Activated T-cell treated with anti-CD3 and anti-CD28 coated beads for 1 hour (primary cell): ENCODE measurements around the gene CMYA5.
"Not testable (repeated sequence)": the region's sequence is repeated elsewhere in the genome, so short reads cannot be mapped to it uniquely, and the experiment has no call there.

Source experiments
- DNase-seq: peaks from one replicate; pipeline ENCODE4 v3.0.0-alpha.2; 2020; ENCODE audit warnings: low read depth

The CMYA5 gene

DNA sequence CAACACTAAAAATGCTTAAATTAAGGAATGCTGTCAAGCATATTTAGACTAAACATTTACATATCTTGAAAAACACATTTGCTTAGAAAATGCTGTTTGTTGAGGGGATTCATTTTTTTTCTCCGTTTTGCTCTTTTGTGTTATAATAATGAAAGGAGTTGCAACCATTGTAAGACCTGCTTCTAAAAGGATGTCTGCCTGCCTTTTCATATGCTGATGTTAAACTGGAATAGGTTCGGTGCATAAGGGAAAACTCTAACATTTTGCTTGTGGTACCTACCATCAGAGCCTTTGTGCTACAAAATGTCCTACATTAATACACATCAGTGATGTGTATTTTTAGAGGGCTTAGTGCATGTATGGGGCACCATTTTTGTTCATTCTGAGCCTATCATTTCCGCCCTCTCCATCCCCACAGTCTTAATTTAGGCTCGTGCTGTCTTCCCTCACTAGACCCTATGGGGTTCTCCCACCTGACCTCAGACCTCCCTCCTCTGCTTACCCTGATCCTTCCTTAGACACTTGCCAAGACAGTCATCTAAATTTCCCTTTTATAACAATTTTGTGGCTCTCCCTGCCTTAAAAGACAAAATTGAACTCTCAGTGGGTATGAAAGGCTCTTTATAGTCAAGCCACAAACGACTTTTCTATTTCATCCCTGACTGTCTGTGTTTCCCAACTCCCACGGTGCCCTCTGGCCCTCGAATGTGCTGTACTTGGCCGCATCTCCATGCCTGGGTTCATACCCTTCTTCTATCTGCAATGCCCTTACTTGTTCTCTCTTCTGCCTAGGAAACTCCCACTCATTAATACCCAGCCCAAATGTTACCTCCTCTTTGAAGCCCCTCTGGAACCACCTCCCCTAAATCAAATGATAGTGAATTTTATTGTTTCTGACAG is 61.2 kb downstream of the CMYA5 start:
- no peak for DNase-seq

DNA sequence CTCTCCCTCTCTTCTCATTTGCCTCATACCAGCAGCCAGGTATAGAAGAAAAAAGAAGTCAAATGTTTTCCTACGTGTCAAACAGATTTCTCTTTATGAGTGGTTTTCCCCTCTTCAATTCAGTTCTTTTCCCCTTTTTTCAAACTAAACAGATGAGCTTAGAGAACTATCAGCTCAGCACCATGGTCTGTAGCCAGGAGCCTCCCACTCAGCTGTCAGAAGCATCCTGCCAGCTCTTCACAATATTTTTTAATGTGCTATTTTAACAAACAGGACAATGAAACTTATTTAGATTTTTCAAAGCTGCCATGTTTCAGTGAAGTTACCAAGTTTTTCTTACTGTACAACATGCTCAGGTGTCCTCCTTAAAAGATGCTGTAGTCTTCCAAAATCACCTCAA is 63.5 kb downstream of the CMYA5 start:
- no peak for DNase-seq

DNA sequence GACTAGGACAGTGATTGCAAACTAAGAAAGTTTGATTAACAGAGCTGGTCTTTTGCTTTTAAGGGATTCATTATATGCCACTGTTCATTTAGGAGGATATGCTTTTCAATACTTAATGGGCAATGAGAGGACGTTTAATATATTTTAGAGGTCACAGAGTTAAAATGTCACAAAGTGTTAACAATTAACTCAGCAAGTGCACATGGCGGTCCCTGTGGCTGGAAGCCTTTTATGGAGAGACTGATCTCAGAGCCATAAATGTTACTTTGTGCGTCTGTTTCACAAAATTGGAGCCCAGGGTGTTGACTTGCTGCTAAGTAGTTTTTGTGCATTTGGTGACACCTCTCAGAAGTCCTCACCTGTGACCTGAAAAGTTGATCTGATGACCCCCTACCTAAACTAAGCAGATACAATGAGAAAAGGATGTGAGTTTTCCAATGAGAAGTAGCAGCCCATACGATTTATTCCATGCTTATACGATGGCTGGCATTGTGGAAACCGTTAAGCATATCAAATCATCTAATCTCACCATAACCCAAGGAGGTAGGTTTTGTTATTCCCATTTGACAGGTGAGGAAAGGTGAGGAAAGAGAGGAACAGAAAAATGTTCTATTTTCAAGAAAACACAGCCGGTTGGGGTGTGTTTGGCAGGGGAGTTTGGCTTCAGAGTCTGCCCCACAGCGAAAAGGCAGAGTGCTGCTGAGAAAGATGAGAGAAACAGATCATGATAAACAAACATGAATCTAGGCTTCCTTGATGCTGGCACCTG is 64.4 kb downstream of the CMYA5 start:
- no peak for DNase-seq

DNA sequence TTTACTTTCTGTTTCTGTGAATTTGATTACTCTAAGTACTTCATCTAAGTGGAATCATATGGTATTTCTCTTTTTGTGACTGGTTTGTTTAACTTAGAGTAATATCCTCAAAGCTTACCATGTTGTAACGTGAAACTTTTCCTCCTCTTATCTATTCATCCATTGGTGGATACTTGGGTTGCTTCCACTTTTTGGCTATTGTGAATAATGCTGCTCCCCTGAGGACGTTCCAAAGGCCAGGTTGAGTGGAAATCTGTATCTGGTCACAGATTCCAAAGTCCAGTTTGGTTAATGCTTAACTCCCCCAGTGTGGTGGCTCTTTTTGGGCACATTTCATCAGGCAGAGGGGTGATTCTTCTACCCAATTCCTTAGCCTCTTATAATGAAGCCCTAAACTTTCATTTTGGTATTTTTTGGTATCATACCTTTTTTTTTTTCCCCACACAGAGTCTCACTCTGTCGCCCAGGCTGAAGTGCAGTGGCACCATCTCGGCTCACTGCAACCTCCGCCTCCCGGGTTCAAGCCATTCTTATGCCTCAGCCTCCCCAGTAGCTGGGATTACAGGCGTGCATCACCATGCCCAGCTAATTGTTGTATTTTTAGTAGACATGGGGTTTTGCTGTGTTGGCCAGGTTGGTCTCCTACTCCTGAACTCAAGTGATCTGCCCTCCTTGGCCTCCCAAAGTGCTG is 65.4 kb downstream of the CMYA5 start:
- DNase-seq, result no peak

DNA sequence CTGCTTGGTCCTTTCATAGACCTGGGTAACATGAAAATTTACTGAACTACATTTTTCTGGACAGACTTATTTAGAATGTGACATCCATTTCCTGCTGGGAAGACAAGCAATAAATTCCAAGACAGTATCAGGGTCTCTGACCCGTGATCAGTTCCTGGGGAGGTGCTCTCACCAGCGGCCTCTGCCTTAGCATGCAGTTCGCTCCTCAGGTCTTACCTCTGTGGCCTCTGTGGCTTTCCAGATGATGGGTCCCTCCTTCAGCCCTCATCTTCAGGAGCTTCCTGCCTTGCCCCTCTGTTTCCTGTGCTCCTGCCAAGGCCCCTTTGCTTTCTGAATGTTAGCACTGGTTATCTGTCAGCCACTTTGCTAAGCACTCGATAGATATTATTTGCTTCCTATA is 66.4 kb downstream of the CMYA5 start:
- no peak for DNase-seq

DNA sequence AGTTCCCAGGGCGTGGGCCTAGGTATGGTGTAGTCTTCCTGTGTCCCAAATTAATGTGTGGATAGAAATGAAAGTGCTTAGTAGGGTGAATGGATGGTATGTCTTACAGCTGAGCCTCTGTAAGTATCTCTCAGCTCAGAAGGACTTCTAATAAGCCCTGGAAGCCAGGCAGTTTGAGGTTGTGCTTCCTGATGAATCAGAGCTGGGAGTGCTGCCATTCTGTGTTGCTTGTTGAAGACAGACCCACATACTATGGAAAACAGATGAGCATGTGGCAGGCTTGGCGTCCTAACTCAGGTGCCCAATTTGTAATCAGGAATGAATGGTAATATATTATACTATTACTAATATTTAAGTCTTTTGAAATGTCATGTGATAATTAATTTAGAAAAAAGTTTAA is 69.8 kb downstream of the CMYA5 start:
- DNase-seq, result no peak

DNA sequence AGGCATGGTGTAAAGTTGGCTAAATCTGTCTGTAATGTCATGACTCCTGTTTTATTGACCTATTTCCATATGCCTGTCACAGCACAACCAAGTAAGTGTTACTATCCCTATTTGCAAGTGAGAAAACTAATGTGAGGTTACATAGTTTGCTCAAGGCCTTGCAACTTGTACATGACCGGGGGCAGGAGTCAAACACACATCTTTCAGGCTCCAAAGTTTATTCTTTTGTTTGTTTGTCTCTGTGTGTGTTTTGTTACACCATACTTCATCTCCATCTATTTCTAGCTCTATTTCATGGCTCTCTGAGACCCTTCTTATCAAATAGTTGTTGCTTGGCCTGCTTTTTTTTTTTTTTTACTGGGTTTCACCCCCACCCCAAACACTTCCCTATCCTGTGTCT is 70.2 kb downstream of the CMYA5 start:
- no peak for DNase-seq

DNA sequence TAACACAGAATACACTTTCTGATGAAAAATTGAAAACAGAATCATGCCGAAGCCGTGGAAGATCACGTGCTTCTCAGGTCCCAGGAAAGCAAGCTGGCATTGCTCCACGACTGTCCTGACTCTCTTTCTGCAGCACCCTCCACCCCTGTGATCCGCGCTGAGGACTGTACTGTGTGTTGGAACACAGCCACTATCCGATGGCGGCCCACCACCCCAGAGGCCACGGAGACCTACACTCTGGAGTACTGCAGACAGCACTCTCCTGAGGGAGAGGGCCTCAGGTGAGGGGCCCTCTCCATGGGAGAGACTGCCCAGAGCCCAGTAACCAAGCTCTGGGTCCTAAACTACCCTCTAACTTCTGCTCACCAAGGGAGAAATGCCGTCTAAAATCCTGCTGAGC is 73.3 kb downstream of the CMYA5 start:
- no peak for DNase-seq

DNA sequence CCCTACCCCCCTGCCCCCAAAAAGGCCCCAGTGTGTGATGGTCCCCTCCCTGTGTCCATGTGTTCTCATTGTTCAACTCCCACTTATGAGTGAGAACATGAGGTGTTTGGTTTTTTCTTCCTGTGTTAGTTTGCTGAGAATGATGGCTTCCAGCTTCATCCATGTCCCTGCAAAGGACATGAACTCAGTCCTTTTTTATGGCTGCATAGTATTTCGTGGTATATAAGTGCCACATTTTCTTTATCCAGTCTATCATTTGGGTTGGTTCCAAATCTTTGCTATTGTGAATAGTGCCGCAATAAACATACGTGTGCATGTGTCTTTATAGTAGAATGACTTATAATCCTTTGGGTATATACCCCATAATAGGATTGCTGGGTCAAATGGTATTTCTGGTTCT is 74.5 kb downstream of the CMYA5 start:
- not testable (repeated sequence) for DNase-seq

DNA sequence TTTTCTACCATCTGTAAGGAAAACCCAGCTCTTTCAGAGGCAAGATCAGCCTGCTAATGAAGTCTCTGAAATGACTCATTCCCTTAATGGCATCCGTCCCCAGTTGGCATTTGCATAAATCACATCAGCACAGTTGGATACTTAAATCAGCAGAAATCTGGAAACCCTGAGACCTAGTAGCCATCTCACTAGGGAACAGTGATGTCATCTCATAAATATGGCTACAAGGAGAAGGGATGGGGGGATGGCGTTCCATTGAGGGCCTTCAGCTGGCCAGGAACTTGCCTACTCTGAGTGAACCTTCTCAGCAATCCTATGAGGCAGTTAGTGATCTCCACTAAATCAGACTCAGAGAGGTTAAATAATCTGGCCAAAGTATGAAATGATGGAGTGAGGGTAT is 81.8 kb downstream of the CMYA5 start:
- no peak for DNase-seq

DNA sequence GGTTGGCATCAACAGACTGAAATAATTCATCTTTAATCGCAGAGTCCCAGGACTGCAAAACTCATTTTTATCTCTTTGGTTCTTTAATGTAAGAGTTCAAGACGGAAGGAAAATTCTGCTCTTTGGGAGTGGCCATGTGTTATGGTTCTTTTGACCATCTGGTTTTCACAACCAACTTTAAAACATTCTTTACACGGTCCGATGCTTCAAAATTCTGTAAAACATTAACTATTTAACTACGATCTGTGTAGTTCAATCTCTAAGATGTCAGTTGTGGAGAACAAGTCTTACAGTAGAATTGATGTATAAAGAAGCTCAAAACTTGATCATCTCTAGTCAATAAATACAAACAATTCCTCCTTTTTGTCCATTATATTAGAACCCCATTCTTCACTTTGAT is 83.0 kb downstream of the CMYA5 start:
- DNase-seq, result no peak

DNA sequence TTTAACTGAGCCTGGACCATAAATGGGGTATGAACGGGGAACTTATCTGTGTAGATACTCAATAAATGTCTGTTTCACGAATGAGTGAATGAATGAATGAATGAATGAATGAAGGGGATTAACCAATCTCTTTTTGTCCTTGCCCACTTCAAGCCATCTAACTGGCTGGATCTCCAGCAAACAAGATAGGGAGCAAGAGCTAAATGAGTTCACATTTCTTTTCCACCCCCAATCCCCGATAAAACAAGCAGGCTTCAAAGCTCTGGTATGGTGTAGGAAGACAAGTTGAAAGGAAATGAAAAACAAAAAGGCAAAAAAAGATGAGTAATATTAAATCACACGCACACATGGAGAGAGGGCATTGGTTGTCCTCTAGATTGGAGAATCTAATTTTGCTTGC is 84.0 kb downstream of the CMYA5 start:
- DNase-seq, result no peak

DNA sequence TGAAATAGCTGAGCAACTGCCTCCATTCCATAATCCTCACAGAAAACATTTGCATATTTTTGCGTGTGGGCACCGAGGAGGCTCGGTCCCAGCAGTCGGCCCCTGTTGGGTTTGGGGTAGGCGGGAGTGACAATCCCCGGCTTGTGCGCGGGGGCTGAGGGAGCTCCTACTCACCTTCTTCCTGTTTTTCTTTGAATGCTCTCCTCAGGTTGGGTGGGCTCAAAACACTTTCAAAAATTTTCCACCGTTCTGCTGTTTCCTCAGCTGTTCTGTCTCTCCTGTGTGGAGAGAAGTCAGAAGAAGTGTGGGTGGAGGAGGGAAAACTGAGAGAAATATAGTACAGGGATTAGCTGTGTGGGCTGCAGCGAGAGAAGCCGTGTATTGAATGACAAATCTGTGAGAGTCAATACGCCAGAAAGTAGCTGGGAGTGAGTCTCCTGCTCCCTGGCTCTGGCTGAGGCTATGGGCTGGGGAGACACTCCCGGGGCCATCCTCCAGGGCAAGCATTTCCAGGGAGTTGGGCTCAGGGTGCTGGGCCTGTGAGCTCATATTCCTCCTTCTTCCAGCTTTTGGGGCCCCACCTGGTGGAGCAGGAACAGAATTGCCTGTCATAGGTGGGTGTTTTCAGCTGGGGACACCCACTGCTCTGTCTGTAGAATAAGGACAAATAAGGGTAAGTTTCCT is 84.7 kb downstream of the CMYA5 start:
- DNase-seq, result no peak

DNA sequence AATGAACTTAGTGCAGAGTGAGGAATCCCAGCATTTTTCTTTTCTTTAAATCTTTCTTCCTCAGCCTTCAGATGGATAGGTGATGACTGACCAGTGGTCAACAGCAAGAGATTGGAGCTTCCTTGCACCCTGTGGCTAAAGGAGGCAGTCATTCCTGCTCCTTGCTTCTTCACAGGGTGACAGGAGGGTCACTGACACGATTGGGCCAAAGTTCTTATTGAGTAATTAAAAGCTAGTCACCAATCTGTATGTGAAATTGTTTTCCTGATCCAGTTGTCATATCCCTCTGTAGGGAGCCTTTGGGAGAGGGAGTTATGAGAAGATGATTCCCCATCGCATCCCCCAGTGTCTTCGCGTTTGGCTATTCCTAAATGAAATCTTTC is 85.2 kb downstream of the CMYA5 start:
- DNase-seq, result no peak

DNA sequence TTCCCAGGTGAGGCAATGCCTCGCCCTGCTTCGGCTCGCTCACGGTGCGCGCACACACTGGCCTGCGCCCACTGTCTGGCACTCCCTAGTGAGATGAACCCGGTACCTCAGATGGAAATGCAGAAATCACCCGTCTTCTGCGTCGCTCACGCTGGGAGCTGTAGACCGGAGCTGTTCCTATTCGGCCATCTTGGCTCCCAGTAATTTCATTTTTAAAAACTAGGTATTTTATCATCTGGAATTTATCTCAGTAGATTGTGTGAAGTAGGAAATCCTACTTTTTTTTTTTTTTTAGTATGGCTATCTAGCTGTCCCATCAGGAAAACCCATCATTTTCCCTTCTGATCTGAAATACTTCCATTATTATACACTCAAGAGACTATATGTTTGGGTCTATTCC is 95.1 kb downstream of the CMYA5 start:
- not testable (repeated sequence) for DNase-seq

DNA sequence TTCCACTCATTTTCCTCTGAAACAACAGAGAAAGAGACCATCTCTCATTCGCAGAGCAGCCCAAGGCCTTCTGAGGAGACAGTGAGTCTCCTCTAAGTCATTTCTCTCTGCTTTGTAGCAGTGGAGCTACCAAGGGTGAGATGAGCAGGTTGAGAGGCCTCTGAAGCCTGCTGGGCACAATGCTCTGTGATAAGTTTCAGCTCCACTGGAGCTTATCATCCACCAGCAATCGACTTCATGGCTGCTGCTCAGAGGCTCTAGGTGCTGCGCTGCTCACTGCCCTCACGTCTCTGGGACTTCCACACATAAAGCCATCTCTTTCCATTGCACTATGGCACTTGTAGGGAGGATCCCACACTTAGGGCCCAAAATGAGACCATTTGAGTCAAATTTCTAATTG is 96.3 kb downstream of the CMYA5 start:
- no peak for DNase-seq

DNA sequence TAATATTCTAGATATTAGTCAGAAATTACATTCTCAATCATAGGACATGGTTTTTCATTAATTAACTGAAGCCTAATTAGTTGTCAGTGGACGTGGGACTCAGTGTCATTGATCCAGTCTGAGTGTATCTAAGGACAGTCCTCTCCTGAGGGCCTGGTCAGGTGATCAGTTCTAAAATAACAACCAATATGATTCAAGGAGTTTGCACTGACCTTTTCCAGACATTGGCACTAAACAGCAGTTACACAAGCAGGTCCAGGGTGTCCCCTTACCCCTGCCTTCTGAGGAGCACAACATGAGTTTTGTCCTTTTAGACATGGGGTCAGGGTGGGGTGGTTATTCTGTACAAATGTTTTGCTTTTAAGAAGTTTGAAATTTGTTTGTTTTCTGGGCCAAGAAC is 97.8 kb downstream of the CMYA5 start:
- no peak for DNase-seq

DNA sequence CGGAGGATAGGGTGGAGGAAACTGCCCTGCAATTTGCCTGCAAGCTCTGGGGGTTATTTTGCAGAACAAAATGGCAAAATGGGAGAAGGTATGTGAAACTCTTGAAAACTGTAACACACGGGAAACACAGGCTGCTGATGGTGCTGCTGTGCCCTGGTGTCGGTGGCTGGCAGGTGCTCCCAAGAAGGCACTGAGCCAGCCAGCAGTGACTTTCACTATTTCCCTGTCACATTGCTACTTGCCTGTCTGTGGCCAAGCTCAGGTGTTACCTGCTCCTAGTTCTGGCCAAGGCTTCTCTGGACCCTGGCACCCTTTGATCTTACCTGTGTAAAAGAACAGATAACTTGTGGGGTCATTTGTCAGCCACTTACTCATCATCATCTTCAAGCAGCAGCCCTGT is 102.2 kb downstream of the CMYA5 start:
- no peak for DNase-seq

DNA sequence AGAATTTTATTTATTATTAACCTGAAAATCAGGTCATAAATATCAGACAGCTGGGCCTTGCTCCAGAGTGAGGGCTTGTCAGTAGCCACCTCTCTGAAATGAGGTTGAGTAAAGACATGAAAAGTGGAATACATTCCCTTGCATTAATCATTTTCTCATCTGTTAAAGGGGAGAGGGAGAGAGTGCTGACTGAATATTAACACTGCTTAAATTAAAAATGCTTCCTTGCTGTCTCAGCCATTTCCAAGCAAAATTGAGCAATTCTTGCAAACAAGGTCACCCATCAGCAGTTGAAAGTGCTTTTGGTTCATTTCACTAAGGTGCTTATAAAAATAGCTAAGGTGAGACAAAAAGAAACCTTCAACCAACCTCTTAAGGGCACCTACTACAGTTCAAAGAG is 102.8 kb downstream of the CMYA5 start:
- DNase-seq, result no peak

DNA sequence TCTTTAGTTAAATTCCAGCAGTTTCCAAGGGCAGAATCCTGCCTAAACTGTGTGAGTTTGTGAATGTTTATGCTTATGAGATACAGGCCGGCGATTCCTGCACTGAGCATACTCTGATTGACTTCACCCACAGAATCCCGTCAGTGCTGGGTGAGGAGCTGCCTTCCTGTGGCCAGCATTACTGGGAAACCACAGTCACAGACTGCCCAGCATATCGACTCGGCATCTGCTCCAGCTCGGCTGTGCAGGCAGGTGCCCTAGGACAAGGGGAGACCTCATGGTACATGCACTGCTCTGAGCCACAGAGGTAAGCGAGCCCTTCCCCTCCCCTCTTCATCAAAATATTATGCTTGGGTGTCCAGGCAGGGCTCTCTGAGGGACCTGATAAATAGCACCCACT is 103.7 kb downstream of the CMYA5 start:
- DNase-seq, result no peak

DNA sequence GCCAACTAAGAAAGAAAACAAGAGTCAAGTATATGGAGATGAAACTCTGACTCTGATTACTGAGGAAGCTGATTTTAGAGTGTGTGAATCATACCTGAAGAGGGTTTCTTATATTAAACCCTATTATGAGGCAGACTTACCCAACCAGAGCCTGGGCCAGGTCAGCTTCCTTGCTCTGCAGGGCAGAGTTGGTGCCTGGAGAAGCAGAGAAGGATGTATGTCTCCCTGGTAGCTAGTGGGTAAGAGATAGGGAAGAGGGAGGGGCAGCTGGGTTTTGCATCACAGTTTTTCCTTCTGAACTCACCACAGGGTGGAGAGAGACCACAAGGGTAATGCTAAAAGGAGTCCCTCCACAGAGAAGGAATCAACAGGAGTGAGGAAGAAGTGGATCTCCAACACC is 104.1 kb downstream of the CMYA5 start:
- no peak for DNase-seq

DNA sequence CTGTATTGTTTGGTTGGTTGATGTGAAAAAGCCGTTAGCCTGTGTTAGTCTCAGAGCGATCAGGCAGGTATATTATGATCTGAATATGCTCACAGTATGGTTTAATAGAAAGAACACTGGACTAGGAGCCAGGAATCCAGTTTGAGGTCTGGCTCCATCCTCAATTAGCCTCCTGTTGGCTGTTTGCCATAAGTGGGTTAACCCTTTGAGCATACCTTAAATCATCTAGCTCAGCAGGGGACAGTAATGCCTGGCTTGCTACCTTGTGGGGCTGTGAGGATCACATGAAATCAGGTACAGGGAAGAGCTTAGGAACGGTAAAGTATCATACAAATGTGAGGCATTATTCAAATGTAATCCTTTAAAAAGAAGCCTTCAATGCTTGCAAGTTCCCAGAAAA is 104.7 kb downstream of the CMYA5 start:
- DNase-seq, result no peak
